ENCODE results near the gene PRADC1. TPM values are rescaled to one million over a fixed set of nuclear protein-coding genes. Genes with fewer than 3 reads are reported as not detected.

PRADC1 gene
- total RNA-seq, 2 donors from 2014 or later, result 19.9 to 24.5 TPM

DNA sequence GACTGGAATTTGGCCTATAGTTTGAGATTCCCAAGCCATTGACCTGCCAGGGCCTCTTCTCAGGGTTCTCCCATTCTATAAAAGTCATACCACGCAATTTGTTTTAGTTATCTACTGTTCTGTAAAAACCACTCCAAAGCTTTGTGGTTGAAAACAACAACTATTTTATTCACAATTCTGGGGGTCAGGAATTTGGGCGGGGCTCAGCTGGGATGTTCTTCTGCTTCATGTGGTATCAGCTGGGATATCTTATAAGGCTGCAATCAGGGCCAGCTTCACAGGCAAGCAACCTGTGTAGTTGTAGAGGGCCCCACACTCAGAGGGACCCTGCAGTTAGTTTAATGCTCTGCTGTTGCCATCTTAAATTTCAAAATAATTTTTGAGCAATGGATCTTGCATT, 47.1 kb downstream of the PRADC1 start:
- TF ChIP-seq, protein P1, sequence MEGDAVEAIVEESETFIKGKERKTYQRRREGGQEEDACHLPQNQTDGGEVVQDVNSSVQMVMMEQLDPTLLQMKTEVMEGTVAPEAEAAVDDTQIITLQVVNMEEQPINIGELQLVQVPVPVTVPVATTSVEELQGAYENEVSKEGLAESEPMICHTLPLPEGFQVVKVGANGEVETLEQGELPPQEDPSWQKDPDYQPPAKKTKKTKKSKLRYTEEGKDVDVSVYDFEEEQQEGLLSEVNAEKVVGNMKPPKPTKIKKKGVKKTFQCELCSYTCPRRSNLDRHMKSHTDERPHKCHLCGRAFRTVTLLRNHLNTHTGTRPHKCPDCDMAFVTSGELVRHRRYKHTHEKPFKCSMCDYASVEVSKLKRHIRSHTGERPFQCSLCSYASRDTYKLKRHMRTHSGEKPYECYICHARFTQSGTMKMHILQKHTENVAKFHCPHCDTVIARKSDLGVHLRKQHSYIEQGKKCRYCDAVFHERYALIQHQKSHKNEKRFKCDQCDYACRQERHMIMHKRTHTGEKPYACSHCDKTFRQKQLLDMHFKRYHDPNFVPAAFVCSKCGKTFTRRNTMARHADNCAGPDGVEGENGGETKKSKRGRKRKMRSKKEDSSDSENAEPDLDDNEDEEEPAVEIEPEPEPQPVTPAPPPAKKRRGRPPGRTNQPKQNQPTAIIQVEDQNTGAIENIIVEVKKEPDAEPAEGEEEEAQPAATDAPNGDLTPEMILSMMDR (IDR thresholded peaks at IDR 0.05), result no peak
- DNase-seq (ENCODE audit: low spot score) (no peak), ATAC-seq (ENCODE audit: insufficient number of reproducible peaks, low FRiP score, low read depth) (no peak)
- Histone ChIP-seq H3K27me3 (replicated peaks; ENCODE audit: insufficient read depth) (no peaks in the 10 kb centered on the region), H3K4me1 (ENCODE audit: control insufficient read depth in 1 of 2, low read depth in 2 of 2) (no peaks in the 10 kb centered on the region), H3K4me3 (no peak overlapping the region), H3K27ac (no peak overlapping the region), H3K36me3 (no peaks in the 10 kb centered on the region), H3K9me3 (peaks cover 7% of the 10 kb centered on the region)

Other genes with a start within 250 kb of the PRADC1 start
- 10 to 100 TPM; 16.6 to 18.1 TPM for gene SFXN5, start 161.5 kb downstream of the PRADC1 start, total RNA-seq
- 10 to 100 TPM; 62.4 to 78.8 TPM for gene RAB11FIP5, start 120.3 kb downstream of the PRADC1 start, total RNA-seq
- not detected for gene NOTO, start 30.7 kb downstream of the PRADC1 start, total RNA-seq
- 10 to 100 TPM; 12.6 to 16.2 TPM for gene SMYD5, start 19.0 kb downstream of the PRADC1 start, total RNA-seq
- 100 to 1,000 TPM; 121 to 144 TPM for gene CCT7, start 1.1 kb upstream of the PRADC1 start, total RNA-seq
- 1 to 10 TPM; 3.5 to 6.1 TPM for gene FBXO41, start 51.2 kb upstream of the PRADC1 start, total RNA-seq
- not detected for gene EGR4, start 60.3 kb upstream of the PRADC1 start, total RNA-seq
- gene ALMS1, start 152.6 kb upstream of the PRADC1 start, total RNA-seq, result 10 to 100 TPM; 30.7 to 41.6 TPM

Measured in thoracic aorta (tissue), 2 donors.